MM.1S (cell line): ENCODE results near the gene SLC38A8.

Source experiments
- EZH2 ChIP-seq: fragments of 300-600 bp; sonication (generic); optimal IDR thresholded peaks from 2 replicates; pipeline ENCODE3; 2017; ENCODE audit warnings: low read depth, mild to moderate bottlenecking, antibody characterized with exemption, low read length, mixed read lengths
- TF ChIP-seq, protein P1 (sequence below): fragments of 300-600 bp; sonication (generic); IDR thresholded peaks from 2 replicates; pipeline ENCODE4 v1.5.1; 2016; ENCODE audit warnings: antibody characterized with exemption, low read length, mixed read lengths

DNA sequence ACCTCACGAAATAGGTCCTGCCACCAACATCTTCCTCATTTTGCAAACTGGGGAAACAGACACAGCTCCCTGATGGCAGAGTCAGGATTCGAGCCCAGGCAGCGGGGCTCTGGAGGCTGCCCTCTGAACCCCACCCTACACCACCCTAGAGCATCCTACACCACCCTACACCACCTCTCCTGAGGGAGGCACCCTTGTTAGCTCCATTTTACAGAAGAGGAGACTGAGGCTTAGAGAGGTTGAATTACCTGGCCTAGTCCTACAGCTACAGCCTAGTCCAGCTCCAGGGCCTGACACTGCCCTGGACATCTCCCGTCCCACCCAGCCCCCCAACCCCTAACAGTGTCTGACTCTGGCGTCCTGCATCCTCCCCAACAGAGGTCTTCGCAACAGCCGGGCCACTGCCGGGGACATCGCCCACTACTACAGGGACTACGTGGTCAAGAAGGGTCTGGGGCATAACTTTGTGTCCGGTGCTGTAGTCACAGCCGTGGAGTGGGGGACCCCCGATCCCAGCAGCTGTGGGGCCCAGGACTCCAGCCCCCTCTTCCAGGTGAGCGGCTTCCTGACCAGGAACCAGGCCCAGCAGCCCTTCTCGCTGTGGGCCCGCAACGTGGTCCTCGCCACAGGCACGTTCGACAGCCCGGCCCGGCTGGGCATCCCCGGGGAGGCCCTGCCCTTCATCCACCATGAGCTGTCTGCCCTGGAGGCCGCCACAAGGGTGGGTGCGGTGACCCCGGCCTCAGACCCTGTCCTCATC lies 77.7 kb downstream of the SLC38A8 start:
- TF ChIP-seq, protein P1, sequence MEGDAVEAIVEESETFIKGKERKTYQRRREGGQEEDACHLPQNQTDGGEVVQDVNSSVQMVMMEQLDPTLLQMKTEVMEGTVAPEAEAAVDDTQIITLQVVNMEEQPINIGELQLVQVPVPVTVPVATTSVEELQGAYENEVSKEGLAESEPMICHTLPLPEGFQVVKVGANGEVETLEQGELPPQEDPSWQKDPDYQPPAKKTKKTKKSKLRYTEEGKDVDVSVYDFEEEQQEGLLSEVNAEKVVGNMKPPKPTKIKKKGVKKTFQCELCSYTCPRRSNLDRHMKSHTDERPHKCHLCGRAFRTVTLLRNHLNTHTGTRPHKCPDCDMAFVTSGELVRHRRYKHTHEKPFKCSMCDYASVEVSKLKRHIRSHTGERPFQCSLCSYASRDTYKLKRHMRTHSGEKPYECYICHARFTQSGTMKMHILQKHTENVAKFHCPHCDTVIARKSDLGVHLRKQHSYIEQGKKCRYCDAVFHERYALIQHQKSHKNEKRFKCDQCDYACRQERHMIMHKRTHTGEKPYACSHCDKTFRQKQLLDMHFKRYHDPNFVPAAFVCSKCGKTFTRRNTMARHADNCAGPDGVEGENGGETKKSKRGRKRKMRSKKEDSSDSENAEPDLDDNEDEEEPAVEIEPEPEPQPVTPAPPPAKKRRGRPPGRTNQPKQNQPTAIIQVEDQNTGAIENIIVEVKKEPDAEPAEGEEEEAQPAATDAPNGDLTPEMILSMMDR = no peak
- no peak for TF ChIP-seq EZH2
